ENCODE measurements around the gene COL4A1. TPM values are rescaled to one million over a fixed set of nuclear protein-coding genes. Genes with fewer than 3 reads are reported as not detected.

COL4A1 gene
- total RNA-seq, 2 donors from 2014 or later: 27.0 to 97.0 TPM

GRCh38 chr13:110193491-110193890 lies 113.5 kb downstream of the COL4A1 start:
- H3K36me3 ChIP-seq: no peaks in the 10 kb centered on the region
- intact Hi-C loops (cut with DNase I): no loop called here
- H3K9ac ChIP-seq (ENCODE audit: low read depth in 2 of 2, low read length in 2 of 2): no peak overlapping the region
- no peak overlapping the region for H3K27ac ChIP-seq
- no peak overlapping the region for H3K4me3 ChIP-seq
- H3K4me1 ChIP-seq: no peaks in the 10 kb centered on the region
- no peak for TF ChIP-seq CTCF (IDR thresholded peaks at IDR 0.05)
- H3K9me3 ChIP-seq: no peaks in the 10 kb centered on the region
- no peak for DNase-seq
- H3K27me3 ChIP-seq: no peaks in the 10 kb centered on the region

- H3K4me3 ChIP-seq: no peak overlapping the region
- H3K27me3 ChIP-seq: no peaks in the 10 kb centered on the region
- no peak for DNase-seq
- no peak for TF ChIP-seq CTCF (IDR thresholded peaks at IDR 0.05)
- intact Hi-C loops (cut with DNase I): no loop called here
- H3K4me1 ChIP-seq: no peaks in the 10 kb centered on the region
- no peaks in the 10 kb centered on the region for H3K36me3 ChIP-seq
- H3K27ac ChIP-seq: no peak overlapping the region
- no peak overlapping the region for H3K9ac ChIP-seq (ENCODE audit: low read depth in 2 of 2, low read length in 2 of 2)
- H3K9me3 ChIP-seq: no peaks in the 10 kb centered on the region
Measured at GRCh38 chr13:110192472-110192871, 114.5 kb downstream of the COL4A1 start.

- Histone ChIP-seq H3K9ac (ENCODE audit: low read depth in 2 of 2, low read length in 2 of 2) (no peak overlapping the region), H3K36me3 (no peaks in the 10 kb centered on the region), H3K27ac (no peak overlapping the region), H3K9me3 (no peaks in the 10 kb centered on the region), H3K4me1 (no peaks in the 10 kb centered on the region), H3K27me3 (no peaks in the 10 kb centered on the region), H3K4me3 (no peak overlapping the region)
- no peak for TF ChIP-seq CTCF (IDR thresholded peaks at IDR 0.05)
- intact Hi-C loops (cut with DNase I): no loop called here
- no peak for DNase-seq
Measured at GRCh38 chr13:110187641-110188161, 119.3 kb downstream of the COL4A1 start.

GRCh38 chr13:110186231-110186855 lies 120.6 kb downstream of the COL4A1 start:
- intact Hi-C loops (cut with DNase I): no loop called here
- no peak overlapping the region for H3K9ac ChIP-seq (ENCODE audit: low read depth in 2 of 2, low read length in 2 of 2)
- no peaks in the 10 kb centered on the region for H3K36me3 ChIP-seq
- no peak overlapping the region for H3K27ac ChIP-seq
- no peaks in the 10 kb centered on the region for H3K4me1 ChIP-seq
- no peaks in the 10 kb centered on the region for H3K9me3 ChIP-seq
- no peak overlapping the region for H3K4me3 ChIP-seq
- no peaks in the 10 kb centered on the region for H3K27me3 ChIP-seq
- DNase-seq: no peak
- no peak for TF ChIP-seq CTCF (IDR thresholded peaks at IDR 0.05)

- Histone ChIP-seq H3K4me3 (no peak overlapping the region), H3K27ac (no peak overlapping the region), H3K36me3 (no peaks in the 10 kb centered on the region), H3K9me3 (no peaks in the 10 kb centered on the region), H3K4me1 (no peaks in the 10 kb centered on the region), H3K9ac (ENCODE audit: low read depth in 2 of 2, low read length in 2 of 2) (no peak overlapping the region), H3K27me3 (no peaks in the 10 kb centered on the region)
- no peak for TF ChIP-seq CTCF (IDR thresholded peaks at IDR 0.05)
- intact Hi-C loops (cut with DNase I): no loop called here
- no peak for DNase-seq
Measured at GRCh38 chr13:110185696-110186095, 121.3 kb downstream of the COL4A1 start.

Measured in colonic mucosa (tissue), 4 donors.